KG1 (cell line): ENCODE data around the gene HAVCR2.

Experiments
- DNase-seq: peaks from one replicate; lab custom pipeline; 2025; lab: John Stamatoyannopoulos, UW

Gene HAVCR2

GRCh38 chr5:157108976-157109375 is at the start of gene HAVCR2:
Gene HAVCR2 (minus strand): TSS chr5:157109044. CDS start chr5:157108983, 61 bp downstream.
- DNase-seq, result no peak

GRCh38 chr5:157157293-157157891 is 48.5 kb upstream of the HAVCR2 start:
- DNase-seq, result no peak

- no peak for DNase-seq
These were observed 46.5 kb upstream of the HAVCR2 start for GRCh38 chr5:157155297-157155696.

- no peak for DNase-seq
These were observed 42.2 kb upstream of the HAVCR2 start for GRCh38 chr5:157150995-157151394.

GRCh38 chr5:157148734-157149615 is 40.1 kb upstream of the HAVCR2 start:
- DNase-seq, result no peak

- DNase-seq, result no peak
These were observed 34.5 kb upstream of the HAVCR2 start for GRCh38 chr5:157143127-157143971.

GRCh38 chr5:157142317-157143126 is 33.7 kb upstream of the HAVCR2 start, which contains the start of gene MED7:
Gene MED7 (minus strand): TSS chr5:157142865. CDS start chr5:157139431, 3,434 bp downstream.
- DNase-seq, result peak; percentile 65

GRCh38 chr5:157137691-157138090 is 28.8 kb upstream of the HAVCR2 start:
- DNase-seq, result no peak

GRCh38 chr5:157132281-157132612 is 23.4 kb upstream of the HAVCR2 start:
- DNase-seq, result no peak

GRCh38 chr5:157130925-157131324 is 22.1 kb upstream of the HAVCR2 start:
- DNase-seq, result no peak

- no peak for DNase-seq
These were observed 12.9 kb upstream of the HAVCR2 start for GRCh38 chr5:157121709-157122108.

- no peak for DNase-seq
These were observed 11.3 kb upstream of the HAVCR2 start for GRCh38 chr5:157120102-157120501.

- no peak for DNase-seq
These were observed 7.7 kb upstream of the HAVCR2 start for GRCh38 chr5:157116483-157116954.

- DNase-seq, result no peak
These were observed 6.7 kb upstream of the HAVCR2 start for GRCh38 chr5:157115502-157115901.

GRCh38 chr5:157115012-157115411 is 6.2 kb upstream of the HAVCR2 start:
- DNase-seq, result no peak

- DNase-seq, result no peak
These were observed 4.2 kb upstream of the HAVCR2 start for GRCh38 chr5:157113002-157113401.

- DNase-seq, result no peak
These were observed 900 bp upstream of the HAVCR2 start for GRCh38 chr5:157109744-157110143.

- DNase-seq, result no peak
These were observed 1.3 kb downstream of the HAVCR2 start for GRCh38 chr5:157107508-157107907.

- no peak for DNase-seq
These were observed 2.0 kb downstream of the HAVCR2 start for GRCh38 chr5:157106630-157107461.

GRCh38 chr5:157100140-157100679 is 8.6 kb downstream of the HAVCR2 start:
- no peak for DNase-seq
